ENCODE results near the gene NELFA. TPM values are rescaled to one million over a fixed set of nuclear protein-coding genes. Genes with fewer than 3 reads are reported as not detected.

Gene NELFA
- total RNA-seq, 4 donors from 2014 or later = 29.3 to 45.3 (median 35.7) TPM

DNA sequence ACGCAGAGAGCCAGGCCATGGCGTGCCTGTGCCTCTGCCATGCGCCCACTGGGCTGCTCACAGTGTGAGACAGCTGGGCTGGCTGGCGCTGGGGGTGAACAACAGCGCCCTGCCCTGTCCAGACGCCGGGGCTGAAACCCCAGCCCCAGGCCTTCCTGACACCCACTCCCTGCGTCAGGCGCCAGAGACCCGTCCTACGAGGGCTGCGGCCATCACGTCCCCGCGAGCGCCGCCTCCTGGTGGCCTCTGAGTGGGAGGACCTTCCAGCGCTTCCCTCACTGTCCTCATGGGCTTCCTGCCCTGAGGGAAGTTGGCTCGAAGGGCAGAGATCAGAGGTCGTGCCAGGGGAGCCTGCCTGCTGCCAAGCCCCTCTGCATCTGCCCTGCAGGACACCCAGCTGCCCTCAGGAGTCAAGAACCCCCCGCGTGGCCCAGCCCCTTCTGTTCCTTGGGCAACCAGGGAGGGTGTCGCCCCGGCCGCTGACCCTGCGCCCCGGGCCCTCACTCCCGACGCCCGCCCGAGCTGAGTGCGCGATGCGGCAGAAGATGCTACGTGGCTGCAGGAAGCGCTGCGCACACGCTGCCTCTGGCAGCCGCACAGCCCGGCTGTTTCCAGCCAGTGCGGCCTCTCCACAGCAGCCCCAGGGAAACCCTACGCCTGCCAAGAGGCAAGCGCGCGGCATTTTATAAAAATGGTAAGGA is 16.2 kb downstream of the NELFA start:
- TF ChIP-seq CTCF (IDR thresholded peaks at IDR 0.05) (no peak), POLR2A (IDR thresholded peaks at IDR 0.05) (no peak)
- H3K4me3 ChIP-seq (ENCODE audit: low read depth, poor library complexity, severe bottlenecking) = no peak overlapping the region
- WGBS, 2 donors = 82 to 90% methylated on average over 36 to 41 of the region's 45 CpGs
- intact Hi-C loops (cut with DNase I; ENCODE audit: low total_unique reads) = no loop called here
- DNase-seq (ENCODE audit: low spot score in 2 of 2) = peak in 1 of 2 donors; percentile 79

DNA sequence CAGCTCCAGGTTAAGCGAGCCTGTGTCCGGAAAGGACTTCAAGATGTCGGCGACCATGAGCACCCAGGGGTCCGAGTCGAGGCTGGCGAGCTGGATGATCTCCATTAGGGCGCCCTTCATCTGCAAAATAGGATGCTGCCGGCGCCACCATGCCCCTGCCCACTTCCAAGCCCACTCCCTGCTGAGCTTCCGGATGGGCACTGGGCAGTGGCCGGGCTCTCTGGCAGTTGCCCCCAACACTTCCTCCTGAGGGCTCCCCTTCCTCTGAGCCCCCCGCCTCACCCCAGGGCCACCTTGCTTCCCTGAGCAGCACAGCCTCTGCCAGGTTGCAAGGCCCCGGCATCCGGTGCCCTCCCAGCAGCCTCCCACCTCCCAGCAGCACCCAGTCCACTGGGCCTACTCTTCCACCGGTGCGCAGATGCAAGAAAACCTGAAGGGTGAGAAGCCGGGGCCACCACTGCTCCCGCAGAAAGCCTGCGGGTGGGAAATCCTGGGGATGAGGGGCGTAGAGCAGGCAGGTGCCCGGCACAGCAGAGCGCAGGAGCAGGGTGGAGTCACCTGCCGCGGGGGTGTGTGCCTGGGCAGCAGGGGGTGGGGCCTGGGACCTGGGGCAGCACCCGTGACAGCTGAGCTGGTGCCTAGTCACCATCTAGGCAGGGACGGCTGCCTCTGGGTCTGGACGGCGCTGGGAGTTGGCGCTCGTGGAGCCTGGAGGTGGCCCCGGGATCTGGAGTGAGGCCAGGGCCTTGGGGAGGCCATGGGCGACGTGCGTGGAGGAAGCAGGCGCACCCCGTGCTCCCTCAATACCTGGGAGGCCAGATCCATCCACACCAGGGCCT is 17.0 kb downstream of the NELFA start:
- intact Hi-C loops (cut with DNase I; ENCODE audit: low total_unique reads) = no loop called here
- no peak for TF ChIP-seq CTCF (IDR thresholded peaks at IDR 0.05)
- no peak for TF ChIP-seq POLR2A (IDR thresholded peaks at IDR 0.05)
- H3K4me3 ChIP-seq (ENCODE audit: low read depth, poor library complexity, severe bottlenecking) = no peak overlapping the region
- WGBS, 2 donors = 90% methylated on average over 28 to 36 of the region's 37 CpGs
- DNase-seq (ENCODE audit: low spot score in 2 of 2) = peak in 1 of 2 donors; percentile 79

- TF ChIP-seq CTCF (IDR thresholded peaks at IDR 0.05) (no peak), POLR2A (IDR thresholded peaks at IDR 0.05) (no peak)
- WGBS, 2 donors = 91% methylated on average over 11 of the region's 11 CpGs
- no peak overlapping the region for H3K4me3 ChIP-seq (ENCODE audit: low read depth, poor library complexity, severe bottlenecking)
- intact Hi-C loops (cut with DNase I; ENCODE audit: low total_unique reads) = no loop called here
- DNase-seq (ENCODE audit: low spot score in 2 of 2) = peak in 1 of 2 donors; percentile 72
These were observed 17.7 kb downstream of the NELFA start for GRCh38 chr4:1991087-1991486.

DNA sequence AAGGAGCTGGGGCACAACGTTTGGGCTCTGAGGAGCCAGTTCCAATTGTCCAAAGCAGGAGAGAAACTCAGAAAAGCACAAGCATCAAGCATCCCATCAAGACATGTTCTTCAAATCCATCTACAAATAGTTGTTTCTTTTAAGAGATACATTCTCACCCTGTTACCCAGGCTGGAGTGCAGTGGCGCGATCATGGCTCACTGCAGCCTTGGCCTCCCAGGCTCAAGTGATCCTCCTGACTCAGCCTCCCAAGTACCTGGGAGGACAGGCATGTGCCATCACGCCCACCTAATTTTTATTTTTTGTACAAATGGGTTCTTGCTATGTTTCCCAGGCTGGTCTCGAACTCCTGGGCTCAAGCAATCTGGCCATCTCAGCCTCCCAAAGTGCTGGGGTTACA is 18.1 kb downstream of the NELFA start:
- DNase-seq (ENCODE audit: low spot score in 2 of 2) = peak in 1 of 2 donors; percentile 58
- H3K4me3 ChIP-seq (ENCODE audit: low read depth, poor library complexity, severe bottlenecking) = no peak overlapping the region
- TF ChIP-seq CTCF (IDR thresholded peaks at IDR 0.05) = no peak
- no peak for TF ChIP-seq POLR2A (IDR thresholded peaks at IDR 0.05)
- intact Hi-C loops (cut with DNase I; ENCODE audit: low total_unique reads) = no loop called here
- 94 to 98% methylated on average over 5 of the region's 5 CpGs for WGBS, 2 donors

GRCh38 chr4:1990348-1990645 is 18.5 kb downstream of the NELFA start:
- 80 to 90% methylated on average over 8 of the region's 10 CpGs for WGBS, 2 donors
- DNase-seq (ENCODE audit: low spot score in 2 of 2) = peak in 1 of 2 donors; percentile 73

More at GRCh38 chr4:1990348-1990645, 18.5 kb downstream of the NELFA start:
- intact Hi-C loops (cut with DNase I; ENCODE audit: low total_unique reads) = no loop called here
- TF ChIP-seq POLR2A (IDR thresholded peaks at IDR 0.05) (no peak), CTCF (IDR thresholded peaks at IDR 0.05) (no peak)
- H3K4me3 ChIP-seq (ENCODE audit: low read depth, poor library complexity, severe bottlenecking) = no peak overlapping the region

Measured in lower leg skin (tissue), 4 donors.